HepG2 (cell line): ENCODE results near the gene ABCG2. TPM values are rescaled to one million over a fixed set of nuclear protein-coding genes. Genes with fewer than 3 reads are reported as not detected.

ENCODE experiments used
- ASH2L ChIP-seq: fragments of 300-600, 200-600 bp; sonication (generic); IDR thresholded peaks from 2 replicates; pipeline ENCODE4 v1.7.0; 2017; ENCODE audit warnings: low read depth, mild to moderate bottlenecking, moderate library complexity, mixed read lengths, low read length; ENCODE audit not compliant: insufficient read length
- CENPT ChIP-seq: sonication (generic); formaldehyde crosslinking; IDR thresholded peaks from 2 replicates; pipeline ENCODE4 v1.8.0; 2022; ENCODE audit warnings: low read depth, mild to moderate bottlenecking, moderate library complexity, missing genetic modification reagents
- FOXA1 ChIP-seq, 2 experiments: fragments of 450-650 bp in 1 of 2; sonication (generic) in 1 of 2; formaldehyde crosslinking in 1 of 2; IDR thresholded peaks; 2 replicates each; pipeline versions ENCODE4 v1.4.0 to v1.6.1; 2016 to 2020; ENCODE audit warnings: missing genetic modification reagents in 1 of 2
- FOXJ3 ChIP-seq: sonication (generic); formaldehyde crosslinking; IDR thresholded peaks from 2 replicates; pipeline ENCODE4 v1.4.0; 2020; ENCODE audit warnings: missing genetic modification reagents, mild to moderate bottlenecking, borderline replicate concordance
- GPN1 ChIP-seq: sonication (generic); formaldehyde crosslinking; IDR thresholded peaks from 2 replicates; pipeline ENCODE4 v1.5.1; 2020; ENCODE audit warnings: missing genetic modification reagents, borderline replicate concordance
- HNF4A ChIP-seq: sonication (generic); formaldehyde crosslinking; IDR thresholded peaks from 2 replicates; pipeline ENCODE4 v1.4.0; 2020; ENCODE audit warnings: missing genetic modification reagents
- HNF4G ChIP-seq, 2 experiments: sonication (generic) in 1 of 2; formaldehyde crosslinking in 1 of 2; IDR thresholded peaks; 2 replicates each; pipeline versions ENCODE4 v1.4.0 to v1.6.1; 2011 to 2020; ENCODE audit warnings: borderline replicate concordance in 2 of 2, low read depth in 2 of 2, mild to moderate bottlenecking in 2 of 2, low read length in 1 of 2, missing genetic modification reagents in 1 of 2, moderate library complexity in 1 of 2
- LCORL ChIP-seq, 2 experiments: fragments of 450-650 bp in 1 of 2; sonication (generic) in 1 of 2; formaldehyde crosslinking in 1 of 2; IDR thresholded peaks; 2 replicates each; pipeline versions ENCODE4 v1.5.0 to v1.6.1; 2017 to 2020; ENCODE audit warnings: antibody characterized with exemption in 1 of 2, missing genetic modification reagents in 1 of 2
- MED8 ChIP-seq: sonication (generic); formaldehyde crosslinking; IDR thresholded peaks from 2 replicates; pipeline ENCODE4 v1.8.1; 2023; ENCODE audit warnings: mild to moderate bottlenecking, missing genetic modification reagents; ENCODE audit not compliant: insufficient replicate concordance
- MYC ChIP-seq: sonication (generic); formaldehyde crosslinking; IDR thresholded peaks from 2 replicates; pipeline ENCODE4 v1.9.0; 2021; ENCODE audit warnings: missing genetic modification reagents, borderline replicate concordance
- NFATC3 ChIP-seq: sonication (generic); formaldehyde crosslinking; IDR thresholded peaks from 2 replicates; pipeline ENCODE4 v1.5.1; 2020; ENCODE audit warnings: mild to moderate bottlenecking, missing genetic modification reagents
- PATZ1 ChIP-seq: sonication (generic); formaldehyde crosslinking; IDR thresholded peaks from 2 replicates; pipeline ENCODE4 v1.4.0; 2020; ENCODE audit warnings: missing genetic modification reagents
- RAD21 ChIP-seq: fragments of 450-650 bp; formaldehyde crosslinking; IDR thresholded peaks from 2 replicates; pipeline ENCODE4 v1.5.0; 2020; ENCODE audit warnings: mild to moderate bottlenecking
- SIN3A ChIP-seq: IDR thresholded peaks from 2 replicates; pipeline ENCODE4 v1.6.1; 2011; ENCODE audit warnings: low read depth, mild to moderate bottlenecking, control low read depth, low read length, borderline replicate concordance
- SNRNP70 ChIP-seq: fragments of 200-400 bp; formaldehyde crosslinking; IDR thresholded peaks from 2 replicates; pipeline ENCODE4 v1.6.1; 2017; ENCODE audit warnings: mild to moderate bottlenecking, low read depth, low read length, moderate library complexity
- THAP11 ChIP-seq: IDR thresholded peaks from 2 replicates; pipeline ENCODE4 v1.6.1; 2016; ENCODE audit warnings: missing biosample characterization, missing genetic modification reagents
- ZFP37 ChIP-seq: sonication (generic); formaldehyde crosslinking; IDR thresholded peaks from 2 replicates; pipeline ENCODE4 v1.4.0; 2020; ENCODE audit warnings: missing genetic modification reagents, borderline replicate concordance
- ZFP82 ChIP-seq: sonication (generic); formaldehyde crosslinking; IDR thresholded peaks from 2 replicates; pipeline ENCODE4 v1.5.1; 2020; ENCODE audit warnings: mild to moderate bottlenecking, missing genetic modification reagents, borderline replicate concordance
- ZFP91 ChIP-seq: sonication (generic); formaldehyde crosslinking; IDR thresholded peaks from 2 replicates; pipeline ENCODE4 v1.9.0; 2022; ENCODE audit warnings: missing genetic modification reagents, mild to moderate bottlenecking, borderline replicate concordance
- ZFX ChIP-seq: sonication (generic); formaldehyde crosslinking; IDR thresholded peaks from 2 replicates; pipeline ENCODE4 v1.4.0; 2020; ENCODE audit warnings: mild to moderate bottlenecking, low read depth, missing genetic modification reagents, moderate library complexity
- ZNF138 ChIP-seq: sonication (generic); formaldehyde crosslinking; IDR thresholded peaks from 2 replicates; pipeline ENCODE4 v1.5.0; 2020; ENCODE audit warnings: mild to moderate bottlenecking, low read depth, missing genetic modification reagents
- ZNF292 ChIP-seq: sonication (generic); formaldehyde crosslinking; IDR thresholded peaks from 2 replicates; pipeline ENCODE4 v1.8.1; 2022; ENCODE audit warnings: mild to moderate bottlenecking, low read depth, missing genetic modification reagents, borderline replicate concordance
- ZNF317 ChIP-seq: sonication (generic); formaldehyde crosslinking; IDR thresholded peaks from 2 replicates; pipeline ENCODE4 v1.5.0; 2020; ENCODE audit warnings: mild to moderate bottlenecking, missing genetic modification reagents
- ZNF326 ChIP-seq: sonication (generic); formaldehyde crosslinking; IDR thresholded peaks from 2 replicates; pipeline ENCODE4 v1.4.0; 2020; ENCODE audit warnings: missing genetic modification reagents, borderline replicate concordance
- ZNF337 ChIP-seq: sonication (generic); formaldehyde crosslinking; IDR thresholded peaks from 2 replicates; pipeline ENCODE4 v1.5.1; 2020; ENCODE audit warnings: missing genetic modification reagents, low read depth, mild to moderate bottlenecking, borderline replicate concordance
- ZNF639 ChIP-seq: conservative IDR thresholded peaks from 2 replicates; pipeline ENCODE4 v1.6.1; 2018; ENCODE audit warnings: missing genetic modification reagents
- polyA plus RNA-seq, 8 experiments: library from polyadenylated mRNA; depleted of rRNA in 3 of 8; stranded (reverse) in 7 of 8; unstranded in 1 of 8; fragments of >200 nt; fragmentation: Illumina TruSeq in 4 of 8; extraction: Trizol in 4 of 8; gene quantifications; 2 replicates each; pipeline versions ENCODE4 v1.2.1 to v1.2.3, GENCODE V29; 2011 to 2016; ENCODE audit warnings: low read depth in 4 of 8, missing spikeins in 1 of 8, mixed read lengths in 1 of 8; ENCODE audit not compliant: insufficient read depth in 1 of 8
- total RNA-seq, 5 experiments: library from RNA; depleted of rRNA; stranded (reverse); fragments of >200 nt; fragmentation: Illumina TruSeq; extraction: Trizol; gene quantifications; 2 replicates each; pipeline ENCODE4 v1.2.3, GENCODE V29; 2016; ENCODE audit warnings: low read depth in 1 of 5

ABCG2 gene
- total and polyA plus RNA-seq, 2 of the 13 experiments (the other 11 are each of a cell fraction or from before 2014, with no cell fraction given): 10.0 to 15.7 TPM

GRCh38 chr4:88041626-88042025 lies 116.8 kb downstream of the ABCG2 start (continued):
- TF ChIP-seq ZFP91 (CRISPR knock-in tag): no peak
- peak; percentile 39; the same call in 1 of the 2 replicates for TF ChIP-seq ZFX
- no peak for TF ChIP-seq ZNF337 (CRISPR knock-in tag)
- no peak for TF ChIP-seq FOXA1 (IDR thresholded peaks at IDR 0.05)
- no peak for TF ChIP-seq FOXA1 (CRISPR knock-in tag; IDR thresholded peaks at IDR 0.05)
- TF ChIP-seq ZNF138: no peak
- peak; percentile 68 for TF ChIP-seq HNF4A
- no peak for TF ChIP-seq ZNF326 (CRISPR knock-in tag)
- no peak for TF ChIP-seq SNRNP70
- TF ChIP-seq MED8 (CRISPR knock-in tag): no peak
- TF ChIP-seq HNF4G (IDR thresholded peaks at IDR 0.05; ENCODE audit: borderline replicate concordance, low read depth, low read length): peak; percentile 50; the same call in 1 of the 2 replicates
- TF ChIP-seq HNF4G (CRISPR knock-in tag; IDR thresholded peaks at IDR 0.05; ENCODE audit: borderline replicate concordance, low read depth): no peak; the same call in 1 of the 2 replicates
- TF ChIP-seq THAP11 (CRISPR knock-in tag): no peak
- TF ChIP-seq ZFP37 (CRISPR knock-in tag): no peak
- no peak for TF ChIP-seq GPN1
- TF ChIP-seq NFATC3 (CRISPR knock-in tag): no peak
- no peak for TF ChIP-seq RAD21 (CRISPR knock-in tag)
- TF ChIP-seq ASH2L: no peak
- TF ChIP-seq CENPT: no peak
- TF ChIP-seq PATZ1 (CRISPR knock-in tag): no peak
- no peak for TF ChIP-seq FOXJ3
- TF ChIP-seq ZNF639 (CRISPR knock-in tag): no peak
- no peak for TF ChIP-seq ZFP82 (CRISPR knock-in tag)
- no peak for TF ChIP-seq LCORL (IDR thresholded peaks at IDR 0.05)
- TF ChIP-seq LCORL (CRISPR knock-in tag; IDR thresholded peaks at IDR 0.05): peak; percentile 45; the same call in 1 of the 2 replicates
- no peak for TF ChIP-seq MYC
- TF ChIP-seq ZNF292 (CRISPR knock-in tag): 0 out of 2 replicates have a peak, but pooled peaks have one; percentile 28
- no peak for TF ChIP-seq SIN3A
- TF ChIP-seq ZNF317 (CRISPR knock-in tag): no peak
